Inferior parietal cortex (tissue), 1 donor: ENCODE data around the gene CES2.

Experiments
- DNase-seq: peaks from one replicate; pipeline ENCODE4 v3.0.0-alpha.2; 2016; ENCODE audit errors: extremely low spot score

CES2 gene

DNA sequence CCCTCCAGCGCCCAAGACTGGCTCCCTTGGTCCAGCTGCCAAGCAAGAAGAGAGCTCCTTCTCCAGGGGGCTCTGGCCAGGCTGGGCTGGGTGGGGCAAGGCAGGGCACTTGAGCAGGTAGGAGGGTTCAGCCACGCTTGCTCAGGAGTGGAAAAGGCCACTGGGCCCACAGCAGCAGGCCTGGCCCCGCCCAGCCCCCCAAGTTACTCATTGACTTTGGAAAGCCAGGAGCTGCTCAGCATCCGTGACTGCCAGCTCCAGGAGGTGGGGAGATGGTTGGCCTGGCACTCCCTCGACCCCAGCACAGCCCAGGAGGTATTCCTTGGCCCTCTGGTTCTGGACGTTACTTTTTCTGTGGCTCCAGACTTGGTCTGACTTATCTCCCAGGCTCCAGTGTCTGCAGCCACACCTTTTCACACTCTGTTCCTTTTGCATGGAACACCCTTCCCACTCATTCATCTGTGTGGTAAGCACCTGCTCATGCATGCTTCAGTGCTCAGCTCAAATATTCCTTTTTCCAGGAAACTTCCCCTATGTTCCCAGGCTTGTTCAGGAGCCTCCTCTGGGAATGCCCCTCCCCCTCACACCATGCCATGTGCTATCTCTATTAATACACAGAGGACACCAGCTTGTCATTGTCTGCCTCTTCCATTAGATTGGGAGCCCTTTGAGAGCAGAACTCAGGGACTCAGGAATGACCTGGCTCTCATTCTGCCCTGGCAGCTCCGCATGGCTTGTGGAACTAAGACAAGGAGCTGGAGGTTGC, 16.3 kb upstream of the CES2 start, which contains the start of gene CDH16:
TSS of gene CDH16 (minus strand) at position 83 of the 766 bp plus-strand sequence. CDS start 820 bp downstream, outside the sequence.
- DNase-seq = no peak

DNA sequence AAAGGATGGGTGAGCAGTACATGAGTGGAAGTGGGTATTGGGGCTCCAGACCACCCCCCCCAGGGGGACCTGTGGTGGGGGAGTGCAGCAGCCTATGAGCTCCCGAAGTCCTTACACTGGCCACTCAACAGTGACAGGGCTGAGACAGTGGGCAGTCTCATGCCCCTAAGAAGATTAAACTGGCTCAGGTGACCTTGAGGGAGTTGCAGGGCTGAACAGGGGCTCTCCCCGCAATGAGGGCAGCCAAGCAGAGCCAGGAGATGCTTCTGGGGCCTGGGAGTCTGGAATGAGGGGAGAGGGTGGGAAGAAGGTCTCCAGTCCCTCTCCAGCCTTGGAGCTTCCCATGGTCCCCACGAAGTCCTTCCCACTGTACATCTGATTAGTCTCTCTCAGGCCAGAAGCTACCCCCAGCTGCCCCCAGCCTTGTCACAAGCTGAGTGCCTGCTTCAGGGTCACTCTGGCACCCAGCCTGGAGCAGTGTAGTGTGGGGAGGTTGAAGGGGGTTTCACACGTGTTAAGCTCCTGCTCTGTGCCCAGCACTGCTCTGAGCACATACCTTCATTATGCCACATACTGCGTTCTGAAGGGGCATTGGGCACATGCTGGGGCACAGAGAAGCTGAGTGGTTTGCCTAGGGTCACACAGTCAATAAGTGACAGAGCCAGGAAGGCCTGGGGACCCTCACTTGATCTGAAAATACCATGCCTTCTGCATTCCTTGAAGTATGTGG, 15.6 kb upstream of the CES2 start:
- DNase-seq = no peak

DNA sequence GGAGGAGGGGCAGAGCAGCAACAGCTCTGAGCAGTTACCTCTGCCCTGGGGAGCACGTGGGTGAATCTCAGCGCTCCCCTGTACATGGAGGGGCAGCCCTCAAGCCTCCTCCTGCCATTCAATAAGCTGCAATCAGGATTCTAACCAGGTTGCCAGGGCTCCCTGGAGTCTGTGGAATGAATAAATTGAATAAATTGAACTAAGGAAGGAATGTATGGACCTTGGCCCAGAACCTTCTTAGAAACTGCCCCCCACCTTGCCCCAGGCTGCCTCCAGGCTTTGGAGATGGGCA, 15.1 kb upstream of the CES2 start:
- DNase-seq = no peak

DNA sequence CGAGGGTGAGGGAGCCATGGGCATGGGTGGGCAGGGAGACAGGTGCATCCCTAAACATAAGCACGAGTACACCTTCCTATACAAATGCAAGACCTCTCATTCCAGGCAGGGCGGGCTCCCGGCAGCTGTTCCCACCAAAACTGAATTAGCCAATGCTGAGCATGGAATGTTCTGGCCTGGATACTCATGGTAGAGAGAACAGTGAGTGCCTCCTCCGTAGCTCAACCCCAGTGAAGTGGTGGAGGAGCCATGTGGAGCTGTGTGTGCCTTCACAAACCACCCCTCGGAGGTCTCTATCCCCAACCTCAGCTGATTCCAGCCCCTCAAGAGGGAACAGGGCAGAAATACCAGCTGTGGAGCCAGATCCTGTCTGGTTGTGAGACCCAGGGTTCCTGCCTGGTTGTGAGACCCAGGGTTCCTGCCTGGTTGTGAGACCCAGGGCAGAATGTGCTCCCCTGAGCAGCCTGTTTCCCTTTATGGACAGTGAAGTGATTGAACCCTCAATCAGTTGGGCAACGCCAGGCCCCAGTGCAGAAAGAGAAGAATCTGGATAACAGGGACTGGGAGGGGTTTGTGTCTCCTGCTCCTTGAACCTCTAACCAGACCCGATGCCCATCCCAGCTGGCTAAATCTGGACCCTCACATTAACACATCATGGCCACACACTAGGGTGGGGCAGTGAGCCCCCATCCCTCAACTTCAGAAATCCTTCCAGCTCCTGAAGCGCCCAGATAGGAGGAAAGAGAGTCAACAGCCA, 14.2 kb upstream of the CES2 start:
- no peak for DNase-seq

DNA sequence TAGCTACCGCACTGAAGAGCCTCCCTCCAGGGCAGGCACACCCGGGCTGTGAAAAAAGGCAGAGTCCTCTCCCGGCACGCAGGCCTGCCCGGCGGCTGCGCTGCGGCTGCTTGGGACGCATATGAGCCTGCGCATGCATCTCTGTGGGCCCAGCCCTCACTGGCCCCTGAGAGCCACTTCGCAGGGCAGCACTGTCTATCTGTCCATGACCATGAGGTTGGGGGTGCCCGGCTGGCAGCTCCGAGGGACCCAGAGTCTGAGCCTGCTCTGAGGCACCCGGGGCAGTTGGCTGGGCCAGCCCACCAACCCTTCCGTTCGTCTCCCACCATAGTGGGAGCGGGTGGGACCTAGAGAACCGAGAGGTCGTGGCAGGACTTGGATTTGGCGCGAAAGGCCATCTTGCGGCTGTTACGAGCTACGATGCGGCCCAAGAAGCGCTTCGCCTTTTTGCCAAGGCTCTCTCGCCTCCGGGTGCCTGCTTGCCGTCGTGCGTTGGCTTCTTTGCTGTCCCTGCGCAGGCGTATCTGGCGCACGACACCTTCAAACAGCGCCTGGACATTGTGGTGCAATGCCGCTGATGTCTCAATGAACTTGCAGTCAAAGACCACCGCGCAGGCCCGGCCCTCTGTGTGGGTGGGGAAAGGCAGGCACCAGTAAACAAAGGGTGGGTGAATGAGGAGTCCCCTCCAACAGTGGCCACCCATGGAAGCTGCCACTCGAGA, 13.4 kb upstream of the CES2 start:
- DNase-seq = no peak

DNA sequence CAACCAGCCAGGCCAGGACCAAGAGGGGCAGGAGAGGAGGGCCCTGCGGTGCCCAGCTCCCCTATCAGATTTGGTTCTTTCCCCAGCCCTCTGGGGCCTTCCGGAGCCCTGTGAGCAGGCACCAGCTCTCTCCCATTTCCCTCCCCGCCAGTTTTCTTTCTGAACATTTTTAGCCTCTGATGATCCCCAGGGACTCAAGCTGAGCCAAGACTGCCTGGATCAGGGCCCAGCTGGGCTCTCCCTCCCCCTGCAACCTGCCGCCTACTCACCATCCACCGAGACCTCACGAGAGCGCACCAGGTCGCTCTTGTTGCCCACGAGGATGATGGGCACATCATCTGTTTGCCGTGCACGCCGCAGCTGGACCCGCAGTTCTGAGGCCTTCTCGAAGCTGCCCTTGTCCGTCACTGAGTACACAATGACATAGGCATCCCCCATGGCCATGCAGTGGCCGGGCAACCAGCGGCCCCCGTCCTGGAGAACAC, 12.0 kb upstream of the CES2 start:
- no peak for DNase-seq

DNA sequence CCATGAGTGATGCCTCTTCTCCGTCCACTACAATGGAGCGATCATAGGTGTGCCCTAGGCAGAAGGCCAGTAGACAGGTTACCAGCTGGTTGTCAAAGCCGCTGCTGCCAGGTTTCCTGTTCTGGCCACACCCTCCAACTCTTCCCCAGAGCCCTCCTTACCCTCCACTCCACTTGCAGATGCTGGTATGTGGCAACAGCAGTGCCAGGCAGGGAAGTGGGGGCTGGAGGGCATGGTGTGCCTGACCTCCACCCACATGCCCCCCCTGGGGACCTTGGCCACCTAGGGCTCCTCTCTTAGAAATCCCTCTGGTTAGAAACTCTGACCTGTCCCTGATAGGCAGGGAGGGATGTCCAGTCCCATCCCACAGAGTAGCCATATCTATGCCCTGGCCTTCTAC, 11.4 kb upstream of the CES2 start:
- DNase-seq = no peak

DNA sequence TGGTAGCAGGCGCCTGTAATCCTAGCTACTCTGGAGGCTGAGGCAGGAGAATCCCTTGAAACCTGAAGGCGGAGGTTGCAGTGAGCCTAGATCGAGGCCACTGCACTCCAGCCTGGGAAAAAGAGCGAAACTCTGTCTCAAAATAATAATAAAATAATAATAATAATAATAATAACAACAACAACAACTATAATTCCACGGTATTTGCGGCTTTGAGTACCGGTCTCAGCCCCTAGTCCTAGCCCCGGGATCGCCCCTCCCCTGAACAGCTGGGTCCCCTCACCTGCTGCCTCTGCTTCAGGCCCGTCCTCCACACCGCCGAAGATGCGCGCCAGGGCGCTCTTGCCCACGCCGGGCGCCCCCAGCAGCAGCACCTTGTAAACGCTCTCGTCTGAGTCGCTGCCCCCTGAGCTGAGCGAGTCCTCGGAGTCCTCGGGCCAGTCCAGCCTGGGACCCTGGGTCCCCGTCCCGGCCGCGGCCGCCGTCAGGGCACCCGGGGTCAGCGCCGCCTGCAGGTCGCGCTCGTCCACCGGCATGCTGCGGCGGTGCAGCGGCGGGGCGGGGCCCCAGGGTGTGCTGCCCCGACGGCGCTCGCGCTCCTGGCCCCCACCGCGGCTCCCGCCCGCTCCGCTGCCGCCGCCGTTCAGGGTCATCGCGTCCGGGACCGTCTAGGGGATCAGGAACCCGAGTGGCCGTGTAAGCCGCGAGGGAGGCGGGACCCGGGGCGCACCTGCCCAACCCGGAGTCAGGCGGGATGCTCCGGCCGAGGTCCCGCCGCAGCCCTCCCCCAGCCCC, 10.6 kb upstream of the CES2 start:
- no peak for DNase-seq

DNA sequence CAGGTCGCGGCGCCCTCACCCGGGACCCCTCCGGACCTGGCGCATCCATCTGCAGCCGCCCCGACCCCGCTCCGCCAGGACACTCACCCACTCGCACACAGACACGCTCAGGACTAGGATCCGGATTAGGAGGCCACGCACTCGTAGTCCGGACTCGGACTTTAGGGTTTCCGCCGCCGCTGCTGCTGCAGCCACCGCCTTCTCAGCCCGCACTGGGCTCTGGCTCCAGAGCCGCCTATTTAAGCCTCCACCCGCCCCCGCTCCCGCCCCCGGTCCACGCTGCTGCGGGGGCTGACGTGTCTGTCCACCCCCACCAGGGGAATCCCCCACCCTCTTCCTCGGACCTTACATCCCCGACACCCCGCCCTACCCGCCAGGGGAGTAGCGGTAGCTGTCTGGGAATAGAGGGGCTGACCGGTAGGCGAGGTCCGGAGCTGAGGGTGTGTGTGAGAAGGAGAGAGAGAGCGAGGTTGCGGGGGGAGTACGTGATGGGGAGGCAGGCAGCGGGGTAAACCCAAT, 9.9 kb upstream of the CES2 start, which contains the start of gene RRAD:
TSS of gene RRAD (minus strand) at position 214 of the 519 bp plus-strand sequence. CDS start 356 bp downstream, outside the sequence.
- DNase-seq = no peak

DNA sequence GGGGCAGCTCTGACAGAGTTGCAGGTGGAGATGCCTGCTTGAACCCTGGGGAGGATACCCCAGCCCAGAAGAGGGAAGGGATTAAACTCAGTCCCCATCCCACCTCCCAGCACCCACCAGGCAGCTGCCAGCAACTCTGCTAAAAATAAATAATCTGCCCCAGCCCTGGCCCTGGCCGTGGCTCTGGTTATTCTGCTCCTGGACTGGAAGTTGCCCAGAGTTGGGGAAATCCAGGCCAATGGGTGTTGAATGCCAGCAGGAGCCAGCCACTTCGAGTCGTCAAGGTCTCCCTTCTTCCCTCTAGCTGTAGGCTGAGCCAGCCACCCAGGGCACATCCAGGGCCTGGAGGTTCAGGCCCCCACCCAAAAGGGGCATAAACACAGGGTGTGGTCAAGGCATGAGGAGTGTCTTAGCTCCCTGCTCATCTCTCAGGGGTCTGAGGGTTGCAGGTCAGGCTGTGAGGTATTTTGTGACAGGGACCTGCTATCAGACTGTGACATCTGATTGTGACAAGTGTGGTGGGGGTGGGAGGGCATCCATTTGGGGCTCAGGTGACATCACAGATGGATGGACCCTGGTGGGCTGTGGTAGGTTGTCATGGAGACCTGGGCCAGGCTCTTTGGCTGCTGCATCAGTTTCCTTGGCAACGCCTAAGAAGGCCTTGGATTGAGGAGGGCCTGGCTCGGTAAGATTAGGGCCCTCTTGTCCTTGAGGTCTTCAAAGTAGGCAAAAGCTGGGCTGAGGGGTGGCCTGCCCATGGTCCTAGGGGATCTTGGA, 9.0 kb upstream of the CES2 start:
- DNase-seq = no peak

DNA sequence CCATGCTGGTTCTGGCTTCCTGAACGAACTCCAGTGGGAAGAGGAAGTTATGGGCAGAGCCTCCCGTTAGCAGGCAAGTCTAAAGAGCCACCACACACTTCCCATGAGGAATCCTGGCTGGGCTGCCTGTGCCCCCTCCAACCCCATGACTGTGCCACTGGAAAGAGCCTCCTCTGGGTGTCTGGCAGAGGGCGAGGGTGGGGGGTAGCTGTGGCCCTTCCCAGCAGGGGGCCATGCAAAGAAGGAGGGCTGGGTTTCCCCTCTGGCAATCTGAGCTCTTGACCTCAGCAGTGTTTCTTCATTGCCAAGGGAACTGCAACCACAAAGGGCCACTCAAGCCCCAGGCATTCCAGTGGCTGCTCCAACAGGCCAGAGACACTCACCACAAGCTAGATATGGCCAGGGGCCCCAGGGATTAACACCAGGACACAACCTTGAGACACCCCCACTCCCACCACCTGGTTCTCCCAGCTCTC, 8.3 kb upstream of the CES2 start:
- no peak for DNase-seq

DNA sequence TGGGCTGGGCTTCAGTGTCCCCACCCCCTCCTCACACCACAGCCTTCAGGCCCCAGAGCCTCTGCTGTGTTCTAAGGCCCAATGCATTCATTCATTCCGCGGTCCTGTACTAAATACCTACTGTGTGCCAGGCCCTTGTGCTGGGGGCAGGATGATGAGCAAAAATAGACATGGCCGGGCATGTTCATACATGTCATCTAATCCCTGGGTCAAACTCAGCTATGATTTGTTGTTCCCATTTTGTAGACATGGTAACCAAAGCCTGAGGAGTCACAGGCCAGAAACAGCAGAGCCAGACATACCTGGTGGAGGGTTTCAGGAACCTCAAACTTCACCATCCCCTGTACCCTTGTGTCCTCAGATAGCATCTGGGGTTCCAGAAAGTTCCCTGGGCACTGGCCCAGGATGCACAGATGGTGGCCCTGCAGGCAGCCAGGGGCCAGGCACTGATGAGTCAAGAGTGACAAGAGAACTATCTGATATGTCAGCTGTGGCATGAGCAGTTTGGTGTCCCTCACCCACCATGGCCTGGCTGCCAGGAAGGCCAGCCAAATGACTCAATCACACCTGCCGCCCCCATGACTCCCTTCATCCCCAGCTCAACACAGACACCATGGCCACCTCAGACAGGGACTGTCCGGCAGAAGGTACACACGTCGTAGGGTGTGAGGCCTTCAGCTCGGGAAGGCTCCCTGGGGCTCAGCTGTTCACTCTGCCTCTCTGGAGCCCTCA, 7.2 kb upstream of the CES2 start:
- DNase-seq = no peak

DNA sequence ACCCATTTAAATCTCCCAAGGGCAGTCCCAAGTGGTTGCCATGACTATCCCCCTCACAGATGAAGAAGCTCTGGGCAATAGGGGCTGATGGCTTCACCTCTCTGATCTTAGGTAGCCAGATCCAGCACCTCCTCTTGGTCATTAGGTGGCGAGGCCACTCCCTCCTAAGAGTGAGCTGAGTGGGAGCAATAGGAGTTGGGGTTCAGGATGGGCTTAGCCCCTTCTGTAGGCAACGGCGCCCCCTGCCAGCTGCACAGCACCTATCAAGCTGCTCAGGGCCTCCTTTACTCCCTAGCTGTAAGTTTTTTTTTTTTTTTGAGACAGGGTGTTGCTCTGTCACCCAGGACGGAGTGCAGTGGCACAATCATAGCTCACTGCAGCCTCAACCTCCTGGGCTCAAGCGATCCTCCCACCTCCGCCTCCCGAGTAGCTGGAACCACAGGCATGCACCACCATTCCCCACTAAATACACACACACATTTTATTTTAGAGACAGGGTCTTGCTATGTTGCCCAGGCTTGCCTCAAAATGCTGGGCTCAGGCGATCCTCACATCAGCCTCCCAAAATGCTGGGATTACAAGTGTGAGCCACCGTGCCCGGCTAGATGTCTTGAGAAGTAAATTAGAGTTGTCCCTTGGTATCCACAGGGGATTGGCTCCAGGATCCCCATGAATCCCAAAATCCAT, 6.5 kb upstream of the CES2 start:
- no peak for DNase-seq

DNA sequence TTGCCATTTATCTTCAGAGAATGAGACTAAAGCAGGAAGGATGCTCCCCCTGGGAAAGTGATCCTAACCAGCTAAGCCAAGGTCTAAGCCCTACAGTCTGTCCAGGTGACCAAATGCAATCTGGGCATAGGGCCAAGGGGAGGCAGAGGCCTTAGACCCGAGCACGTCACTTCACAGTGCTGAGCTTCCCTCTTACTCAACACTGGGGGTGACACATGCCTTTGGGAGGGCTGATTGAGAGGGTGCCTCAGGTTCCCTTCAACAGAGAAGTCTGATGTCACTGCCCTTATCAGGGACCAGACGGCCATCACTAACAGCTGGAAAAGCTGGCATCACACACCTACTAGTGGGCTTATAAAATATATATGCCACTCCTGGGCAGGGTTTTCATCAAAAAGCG, 5.1 kb upstream of the CES2 start:
- no peak for DNase-seq

DNA sequence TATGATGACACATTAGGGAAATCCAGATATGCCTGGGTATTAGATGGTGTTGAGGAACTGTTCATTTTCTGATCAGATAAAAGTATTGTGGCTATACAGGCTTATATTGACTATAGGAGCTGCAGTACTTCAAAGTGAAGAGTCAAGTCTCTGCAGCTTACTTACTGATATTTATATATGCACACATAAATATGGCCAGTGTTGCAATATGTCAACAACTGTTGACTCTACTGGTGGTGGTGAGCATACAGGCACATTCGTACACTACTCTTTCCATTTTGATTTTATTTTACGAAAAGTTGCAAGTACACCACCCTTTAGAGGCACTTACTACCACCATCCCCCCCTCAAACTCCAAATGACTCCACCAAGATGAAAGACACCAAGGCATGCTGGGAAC, 3.7 kb upstream of the CES2 start:
- no peak for DNase-seq

DNA sequence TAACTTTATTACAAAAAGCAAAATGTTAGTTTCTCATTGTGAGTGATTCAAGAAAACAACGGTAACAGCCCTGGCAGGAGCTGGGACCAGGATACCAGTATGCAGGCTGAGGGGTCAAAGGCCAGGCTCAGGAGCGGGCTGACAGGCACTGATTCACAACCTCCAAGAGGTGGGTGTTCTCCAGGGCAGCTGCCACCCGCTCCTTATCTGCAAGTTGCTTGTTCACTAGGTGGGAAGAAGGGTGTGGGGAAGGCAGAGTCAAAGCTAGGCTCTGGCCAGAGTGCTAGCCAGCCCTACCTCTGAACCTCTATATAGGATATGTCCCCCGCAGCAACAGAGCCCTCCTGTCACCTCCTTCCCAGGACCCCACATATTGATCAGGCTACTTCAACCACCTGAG, 3.2 kb upstream of the CES2 start:
- DNase-seq = no peak

DNA sequence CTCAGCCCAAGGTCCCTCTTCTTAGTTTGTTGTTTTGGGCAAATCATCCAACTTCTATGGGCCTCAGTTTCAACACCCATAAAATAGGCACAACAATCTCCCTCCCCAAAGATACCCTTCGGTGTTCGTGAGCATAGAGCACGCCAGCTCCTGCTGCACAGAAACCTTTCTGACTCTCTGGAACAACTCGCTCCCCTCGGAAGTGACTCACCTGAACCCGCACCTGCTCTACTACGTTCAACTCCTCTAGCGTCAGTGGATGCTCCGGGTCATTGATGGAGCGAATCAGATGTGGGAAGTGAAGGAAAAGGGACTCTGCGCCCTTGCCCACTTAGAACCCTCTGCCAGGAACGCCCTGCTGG, 1.6 kb upstream of the CES2 start:
- no peak for DNase-seq

DNA sequence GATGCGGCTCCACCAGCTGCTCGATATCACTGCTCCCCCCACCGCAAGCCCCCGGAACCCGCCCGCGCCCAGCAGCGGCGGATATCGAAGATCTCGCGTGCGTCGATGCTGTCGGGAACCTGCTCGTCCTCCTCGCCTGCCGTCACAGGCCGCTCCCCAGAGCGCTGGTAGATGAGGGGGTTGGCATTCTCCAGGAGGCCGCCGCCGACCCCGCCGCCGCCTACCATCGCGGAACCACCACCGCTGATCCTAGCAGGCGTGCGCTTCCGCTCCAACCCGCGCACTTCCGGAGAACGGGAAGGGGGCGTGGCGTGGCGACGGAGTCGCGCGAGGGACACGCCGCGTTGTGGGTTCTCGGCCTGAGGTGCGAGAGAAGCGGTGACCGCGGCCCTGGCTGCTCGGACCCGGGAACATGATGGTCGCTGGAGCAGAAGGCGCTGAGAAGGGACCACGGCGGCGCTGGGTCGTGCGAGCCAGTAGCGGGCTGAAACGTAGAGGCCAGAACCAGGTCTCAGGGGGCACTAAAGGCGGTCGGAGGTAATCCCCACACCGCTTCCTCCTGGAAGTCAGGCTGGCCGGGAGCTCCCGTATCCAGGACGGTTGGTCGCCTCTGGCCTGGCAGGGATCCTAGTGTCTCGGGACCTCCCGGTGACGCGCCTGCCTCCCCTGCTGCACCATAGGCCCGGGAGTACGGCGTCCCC, 1.0 kb upstream of the CES2 start, which contains the start of gene CIAO2B:
TSS of gene CIAO2B (minus strand) at position 265 of the 701 bp plus-strand sequence. CDS start at position 227, 38 bp downstream.
- DNase-seq = peak; percentile 94
